ENCODE results near the gene VWA8.
"Not testable (repeated sequence)": the region's sequence is repeated elsewhere in the genome, so short reads cannot be mapped to it uniquely, and the experiment has no call there.

VWA8 gene

GRCh38 chr13:41578371-41578770 is 382.5 kb downstream of the VWA8 start:
- POLR2A ChIA-PET = no interaction called here
- Histone ChIP-seq H3K9me3 (ENCODE audit: control insufficient read depth, insufficient read depth, low read depth, low read length) (no peaks in the 10 kb centered on the region), H3K27ac (ENCODE audit: extremely low read depth, low read depth, low read length) (no peak overlapping the region), H3K36me3 (ENCODE audit: control insufficient read depth in 2 of 2, insufficient read depth in 1 of 2, low read length in 2 of 2) (no peaks in the 10 kb centered on the region; a peak in 1 of 3 replicates), H3K4me1 (ENCODE audit: control insufficient read depth, insufficient read depth, low read length) (no peaks in the 10 kb centered on the region), H3K4me3 (ENCODE audit: low read depth, low read length) (no peak overlapping the region)
- CTCF ChIA-PET = no interaction called here
- no peak for TF ChIP-seq ZNF433 (tag by site-specific recombination; IDR thresholded peaks at IDR 0.05; ENCODE audit: low read depth)
- no peak for TF ChIP-seq ZBTB7A (tag by site-specific recombination; IDR thresholded peaks at IDR 0.05; ENCODE audit: low read depth)
- no peak for TF ChIP-seq MEIS1 (CRISPR knock-in tag; IDR thresholded peaks at IDR 0.05; ENCODE audit: borderline replicate concordance)
- TF ChIP-seq YY1 (tag by site-specific recombination; IDR thresholded peaks at IDR 0.05) = no peak
- no peak for TF ChIP-seq ZEB2 (tag by site-specific recombination; IDR thresholded peaks at IDR 0.05)
- no peak for TF ChIP-seq ZFP37 (tag by site-specific recombination; IDR thresholded peaks at IDR 0.05)
- no peak for TF ChIP-seq ZFP69B (tag by site-specific recombination; IDR thresholded peaks at IDR 0.05)
- TF ChIP-seq ZNF621 (tag by site-specific recombination; IDR thresholded peaks at IDR 0.05) = no peak
- TF ChIP-seq AEBP2 (tag by site-specific recombination; IDR thresholded peaks at IDR 0.05; ENCODE audit: borderline replicate concordance) = no peak
- TF ChIP-seq ZNF639 (tag by site-specific recombination; IDR thresholded peaks at IDR 0.05) = no peak
- TF ChIP-seq ZBTB21 (tag by site-specific recombination; IDR thresholded peaks at IDR 0.05) = no peak
- no peak for TF ChIP-seq MZF1 (tag by site-specific recombination; IDR thresholded peaks at IDR 0.05; ENCODE audit: borderline replicate concordance)
- no peak for TF ChIP-seq OVOL3 (tag by site-specific recombination; IDR thresholded peaks at IDR 0.05)
- no peak for TF ChIP-seq ZSCAN30 (tag by site-specific recombination; IDR thresholded peaks at IDR 0.05)
- no peak for TF ChIP-seq ZSCAN16 (tag by site-specific recombination; IDR thresholded peaks at IDR 0.05)
- no peak for TF ChIP-seq ZNF23 (tag by site-specific recombination; IDR thresholded peaks at IDR 0.05; ENCODE audit: borderline replicate concordance)
- TF ChIP-seq ZNF311 (tag by site-specific recombination; IDR thresholded peaks at IDR 0.05; ENCODE audit: borderline replicate concordance) = no peak
- TF ChIP-seq ZNF274 (IDR thresholded peaks at IDR 0.05; ENCODE audit: low read length) = no peak
- no peak for TF ChIP-seq ZNF274 (tag by site-specific recombination; IDR thresholded peaks at IDR 0.05; ENCODE audit: borderline replicate concordance)
- TF ChIP-seq BCL11A (tag by site-specific recombination; IDR thresholded peaks at IDR 0.05; ENCODE audit: low read depth) = no peak

- H3K4me1 ChIP-seq (ENCODE audit: control insufficient read depth, insufficient read depth, low read length) = no peaks in the 10 kb centered on the region
- CTCF ChIA-PET = interaction anchor here (0.6 kb wide), 1 partner anchor 250 kb away, joined by 3 read pairs; no protein-coding TSS in a partner anchor
- POLR2A ChIA-PET = no interaction called here
- no peaks in the 10 kb centered on the region for H3K36me3 ChIP-seq (ENCODE audit: control insufficient read depth in 2 of 2, insufficient read depth in 1 of 2, low read length in 2 of 2)
- TF ChIP-seq PRDM1 (tag by site-specific recombination; IDR thresholded peaks at IDR 0.05) (peak; percentile 47), ZBTB10 (tag by site-specific recombination; IDR thresholded peaks at IDR 0.05) (no peak)
- H3K9me3 ChIP-seq (ENCODE audit: control insufficient read depth, insufficient read depth, low read depth, low read length) = no peaks in the 10 kb centered on the region
- H3K27ac ChIP-seq (ENCODE audit: extremely low read depth, low read depth, low read length) = no peak overlapping the region
- H3K4me3 ChIP-seq (ENCODE audit: low read depth, low read length) = no peak overlapping the region
Observed at GRCh38 chr13:41577436-41577835, 383.5 kb downstream of the VWA8 start.

- H3K4me3 ChIP-seq (ENCODE audit: low read depth, low read length); H3K36me3 ChIP-seq (ENCODE audit: control insufficient read depth in 2 of 2, insufficient read depth in 1 of 2, low read length in 2 of 2); H3K27ac ChIP-seq (ENCODE audit: extremely low read depth, low read depth, low read length); H3K4me1 ChIP-seq (ENCODE audit: control insufficient read depth, insufficient read depth, low read length); H3K9me3 ChIP-seq (ENCODE audit: control insufficient read depth, insufficient read depth, low read depth, low read length); POLR2A ChIA-PET; CTCF ChIA-PET: not testable (repeated sequence)
Observed at GRCh38 chr13:41573640-41574039, 387.3 kb downstream of the VWA8 start.

GRCh38 chr13:41571817-41572340 is 389.0 kb downstream of the VWA8 start:
- H3K4me1 ChIP-seq (ENCODE audit: control insufficient read depth, insufficient read depth, low read length); H3K4me3 ChIP-seq (ENCODE audit: low read depth, low read length); H3K36me3 ChIP-seq (ENCODE audit: control insufficient read depth in 2 of 2, insufficient read depth in 1 of 2, low read length in 2 of 2); CTCF ChIA-PET; POLR2A ChIA-PET; H3K27ac ChIP-seq (ENCODE audit: extremely low read depth, low read depth, low read length); H3K9me3 ChIP-seq (ENCODE audit: control insufficient read depth, insufficient read depth, low read depth, low read length): not testable (repeated sequence)
